OCI-LY7 (cell line): Measurements from ENCODE around the gene ASB2. TPM values are rescaled to one million over a fixed set of nuclear protein-coding genes. Genes with fewer than 3 reads are reported as not detected.

Experiments used
- BruUV-seq: library from RNA; stranded (reverse); fragments of 400-500 nt; replicated peaks from 2 replicates; lab custom pipeline; 2021; lab: Mats Ljungman, UMichigan
- CTCF ChIA-PET: fragments of 300-600 bp; sonication (Branson Sonifier 250); formaldehyde crosslinking; loops from one replicate; lab custom pipeline; 2022; ENCODE audit warnings: antibody characterized with exemption; ENCODE audit not compliant: unreplicated experiment; lab: Charles Lee
- POLR2A ChIA-PET: fragments of 300-600 bp; sonication (Branson Sonifier 250); formaldehyde crosslinking; loops from one replicate; lab custom pipeline; 2022; ENCODE audit warnings: antibody characterized with exemption; lab: Charles Lee
- DNase-seq: peaks from one replicate; pipeline ENCODE4 v3.0.0-alpha.2; 2015; ENCODE audit warnings: low spot score
- H2AFZ ChIP-seq: fragments of 200-600 bp; sonication (generic), shearing (Covaris generic); 2 replicates; pipeline ENCODE4 v1.6.1; 2014; ENCODE audit warnings: mild to moderate bottlenecking, antibody characterized with exemption, low read length, moderate library complexity
- H3K27ac ChIP-seq: fragments of 200-600 bp; sonication (generic); 2 replicates; pipeline ENCODE4 v1.5.1; 2014; ENCODE audit warnings: mixed run types, low read depth, mild to moderate bottlenecking, moderate library complexity, low read length, inconsistent platforms; ENCODE audit not compliant: poor library complexity, severe bottlenecking
- H3K36me3 ChIP-seq: fragments of 200-600 bp; sonication (generic); 2 replicates; pipeline ENCODE4 v1.6.1; 2014; ENCODE audit warnings: mild to moderate bottlenecking, antibody characterized with exemption, low read length, moderate library complexity, mixed read lengths; ENCODE audit not compliant: insufficient read depth
- H3K4me1 ChIP-seq: fragments of 200-600 bp; sonication (generic); 2 replicates; pipeline ENCODE4 v1.5.1; 2014; ENCODE audit warnings: mild to moderate bottlenecking, low read length; ENCODE audit not compliant: insufficient read depth, poor library complexity, severe bottlenecking
- H3K4me2 ChIP-seq: fragments of 200-600 bp; sonication (generic); 2 replicates; pipeline ENCODE4 v1.6.1; 2014; ENCODE audit warnings: mild to moderate bottlenecking, low read length
- H3K4me3 ChIP-seq: fragments of 200-600 bp; sonication (generic); 2 replicates; pipeline ENCODE4 v1.5.1; 2014; ENCODE audit warnings: mild to moderate bottlenecking, low read depth, low read length; ENCODE audit not compliant: poor library complexity, severe bottlenecking
- H3K79me2 ChIP-seq: fragments of 200-600 bp; sonication (generic); 2 replicates; pipeline ENCODE4 v1.6.1; 2016; ENCODE audit warnings: low read depth, mild to moderate bottlenecking, low read length, moderate library complexity, mixed read lengths; ENCODE audit not compliant: insufficient read depth
- H3K9me2 ChIP-seq: fragments of 200-600 bp; sonication (generic); 2 replicates; pipeline ENCODE4 v1.6.1; 2016; ENCODE audit warnings: mild to moderate bottlenecking, low read length, mixed read lengths; ENCODE audit not compliant: insufficient read depth
- H3K9me3 ChIP-seq: fragments of 200-600 bp; sonication (generic); 2 replicates; pipeline ENCODE4 v1.6.1; 2014; ENCODE audit warnings: mild to moderate bottlenecking, mixed run types, low read length, mixed read lengths
- H4K20me1 ChIP-seq: fragments of 200-600 bp; sonication (generic); 2 replicates; pipeline ENCODE4 v1.6.1; 2014; ENCODE audit warnings: mild to moderate bottlenecking, antibody characterized with exemption, low read length, moderate library complexity, mixed read lengths; ENCODE audit not compliant: insufficient read depth
- CTCF ChIP-seq: fragments of 200-600 bp; sonication (generic); conservative IDR thresholded peaks from 2 replicates; pipeline ENCODE4 v1.5.1; 2014; ENCODE audit warnings: mild to moderate bottlenecking, antibody characterized with exemption, low read length, moderate library complexity, mixed read lengths
- EZH2phosphoT487 ChIP-seq: fragments of 200-600 bp; sonication (generic); IDR thresholded peaks from 2 replicates; pipeline ENCODE4 v1.6.1; 2018; ENCODE audit warnings: low read depth, borderline replicate concordance, mild to moderate bottlenecking, mixed run types, antibody characterized with exemption, low read length, moderate library complexity, mixed read lengths
- intact Hi-C: fragments of 100-400 bp; cut with micrococcal nuclease; formaldehyde crosslinking; loops from one replicate; pipeline ENCODE4 v1.10.0; 2022; ENCODE audit not compliant: unreplicated experiment
- total RNA-seq, 2 experiments: library from RNA; depleted of rRNA in 1 of 2; stranded (reverse); fragments of >200 nt in 1 of 2; shearing (Covaris generic) in 1 of 2; gene quantifications; 2 replicates each; pipeline ENCODE4 v1.2.3, GENCODE V29; 2014 to 2022

ASB2 gene
- total RNA-seq, 2 experiments from 2014 or later, result 21.7 to 23.6 TPM

- TF ChIP-seq EZH2phosphoT487, result no peak
- TF ChIP-seq CTCF, result no peak
- no peaks in the 10 kb centered on the region for H3K79me2 ChIP-seq
- H3K27ac ChIP-seq, result no peak overlapping the region
- H4K20me1 ChIP-seq, result no peaks in the 10 kb centered on the region
- no TSS peak for BruUV-seq
- H3K9me2 ChIP-seq, result no peaks in the 10 kb centered on the region
- H2AFZ ChIP-seq, result no peak overlapping the region
- CTCF ChIA-PET, result interaction anchor here (2.0 to 2.8 kb wide), 2 partner anchors 27 to 33 kb away, joined by 9 to 24 read pairs; no protein-coding TSS in a partner anchor
- DNase-seq, result no peak
- intact Hi-C loops, result no loop called here
- no peak overlapping the region for H3K4me3 ChIP-seq
- H3K4me2 ChIP-seq, result peak overlapping the region; percentile 25; the same call in 1 of the 2 replicates
- peaks cover 100% of the 10 kb centered on the region for H3K4me1 ChIP-seq
- POLR2A ChIA-PET, result interaction anchor here (0.6 to 9.4 kb wide), 2 partner anchors 12 to 771 kb away, joined by 3 to 70 read pairs; no protein-coding TSS in a partner anchor
- H3K9me3 ChIP-seq, result no peaks in the 10 kb centered on the region
- no peaks in the 10 kb centered on the region; the same call in 1 of the 2 replicates for H3K36me3 ChIP-seq
Measured at GRCh38 chr14:93972618-93973205, 3.7 kb downstream of the ASB2 start.

GRCh38 chr14:93971635-93972027 lies 4.7 kb downstream of the ASB2 start:
- intact Hi-C loops, result loop anchor here (1.0 kb wide), 1 partner anchor 32 kb away; no protein-coding TSS in a partner anchor
- Histone ChIP-seq H2AFZ (peak overlapping the region; percentile 67; the same call in 1 of the 2 replicates), H4K20me1 (no peaks in the 10 kb centered on the region), H3K9me3 (no peaks in the 10 kb centered on the region), H3K4me1 (peaks cover 100% of the 10 kb centered on the region), H3K27ac (peak overlapping the region; percentile 57), H3K9me2 (no peaks in the 10 kb centered on the region), H3K4me2 (peak overlapping the region; percentile 94), H3K79me2 (no peaks in the 10 kb centered on the region), H3K4me3 (peak overlapping the region; percentile 64), H3K36me3 (no peaks in the 10 kb centered on the region)
- DNase-seq, result peak; percentile 36
- ChIA-PET CTCF (interaction anchor here (0.8 to 2.8 kb wide), 8 partner anchors 9 to 32 kb away, joined by 3 to 24 read pairs (median 6); partner anchors contain the start of gene CCDC197), POLR2A (interaction anchor here (0.8 to 9.4 kb wide), 3 partner anchors 11 to 19 kb away, joined by 3 to 70 read pairs (median 4); no protein-coding TSS in a partner anchor)
- BruUV-seq, result no TSS peak
- TF ChIP-seq EZH2phosphoT487 (no peak), CTCF (no peak)
